Measurements from ENCODE around the gene PRRX1. TPM values are rescaled to one million over a fixed set of nuclear protein-coding genes. Genes with fewer than 3 reads are reported as not detected.

Gene PRRX1
- total RNA-seq, 1 experiment from 2014 or later = 1.1 TPM

DNA sequence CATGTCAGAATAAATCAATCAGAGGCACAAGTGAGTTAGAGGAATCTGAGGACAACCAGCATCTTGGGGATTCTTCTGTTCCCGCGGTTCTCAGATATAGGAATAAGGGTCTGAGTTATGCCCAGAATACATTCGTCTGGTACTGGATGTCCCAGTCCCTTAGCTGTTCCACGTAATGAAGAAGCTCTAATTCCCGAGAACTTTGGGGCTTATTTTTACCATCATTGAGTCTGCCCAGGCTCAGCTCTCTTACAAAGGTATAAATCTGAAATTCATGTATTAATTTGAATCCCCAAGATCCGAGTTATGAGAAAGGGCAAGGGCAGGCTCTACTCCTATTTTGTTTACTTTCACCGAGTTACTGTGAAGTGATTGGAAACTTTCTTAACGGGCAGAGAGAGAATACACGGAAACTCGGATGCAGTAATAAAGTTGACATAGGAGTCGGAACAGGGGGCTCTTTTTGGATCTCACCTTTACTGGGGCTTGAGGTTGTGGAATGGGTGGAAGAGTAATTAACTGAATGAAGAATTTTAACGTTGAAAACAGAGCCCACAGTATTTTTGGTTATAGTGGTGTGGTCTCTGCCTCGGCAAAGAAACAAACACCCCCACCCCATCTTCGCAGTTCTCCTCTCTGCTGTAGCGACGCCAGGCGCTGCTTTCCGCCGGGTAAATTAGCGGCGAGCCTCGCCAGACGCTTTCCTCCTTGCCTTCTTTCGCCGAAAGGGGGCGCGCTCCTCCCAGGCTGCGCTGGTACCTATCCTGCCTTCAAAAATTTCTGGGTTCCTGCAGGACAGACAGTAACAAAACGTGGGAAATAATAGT lies 7.1 kb downstream of the PRRX1 start:
- Histone ChIP-seq H3K27me3 (no peaks in the 10 kb centered on the region), H3K4me3 (no peak overlapping the region), H3K36me3 (no peaks in the 10 kb centered on the region), H3K9me3 (replicated peaks) (no peaks in the 10 kb centered on the region), H3K27ac (no peak overlapping the region), H3K4me1 (no peaks in the 10 kb centered on the region)
- no peak for DNase-seq

DNA sequence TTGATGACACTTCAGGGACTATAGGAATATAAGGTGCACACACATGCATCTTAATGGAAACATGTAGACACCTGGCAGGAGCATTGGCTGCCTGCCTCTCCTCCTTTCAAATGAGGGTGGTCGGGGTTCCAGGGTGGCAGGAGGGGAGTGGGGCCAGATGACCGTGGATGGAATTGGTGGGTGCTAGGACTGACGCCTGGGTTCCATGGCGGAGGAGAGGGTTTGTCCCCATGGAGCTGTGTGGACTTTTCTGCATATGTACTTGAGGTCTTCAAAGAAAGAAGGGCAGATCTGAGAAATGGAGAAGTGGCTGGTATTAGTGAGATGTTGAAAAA lies 7.7 kb downstream of the PRRX1 start:
- no peak overlapping the region for H3K27ac ChIP-seq
- no peaks in the 10 kb centered on the region for H3K9me3 ChIP-seq (replicated peaks)
- no peaks in the 10 kb centered on the region for H3K27me3 ChIP-seq
- no peaks in the 10 kb centered on the region for H3K36me3 ChIP-seq
- no peak for DNase-seq
- H3K4me1 ChIP-seq = no peaks in the 10 kb centered on the region
- H3K4me3 ChIP-seq = no peak overlapping the region

GRCh38 chr1:170672316-170672715 lies 8.4 kb downstream of the PRRX1 start:
- no peak for DNase-seq
- H3K36me3 ChIP-seq = no peaks in the 10 kb centered on the region

GRCh38 chr1:170674239-170674638 lies 10.3 kb downstream of the PRRX1 start:
- H3K36me3 ChIP-seq = no peaks in the 10 kb centered on the region
- DNase-seq = no peak
- no peaks in the 10 kb centered on the region for H3K27me3 ChIP-seq
- H3K27ac ChIP-seq = no peak overlapping the region
- H3K9me3 ChIP-seq (replicated peaks) = no peaks in the 10 kb centered on the region
- no peak overlapping the region for H3K4me3 ChIP-seq
- no peaks in the 10 kb centered on the region for H3K4me1 ChIP-seq

More at GRCh38 chr1:170672316-170672715, 8.4 kb downstream of the PRRX1 start:
- no peak overlapping the region for H3K4me3 ChIP-seq
- H3K9me3 ChIP-seq (replicated peaks) = no peaks in the 10 kb centered on the region
- no peaks in the 10 kb centered on the region for H3K4me1 ChIP-seq
- H3K27me3 ChIP-seq = no peaks in the 10 kb centered on the region
- no peak overlapping the region for H3K27ac ChIP-seq

- Histone ChIP-seq H3K4me3 (no peak overlapping the region), H3K27ac (no peak overlapping the region), H3K27me3 (no peaks in the 10 kb centered on the region), H3K4me1 (no peaks in the 10 kb centered on the region), H3K9me3 (replicated peaks) (no peaks in the 10 kb centered on the region), H3K36me3 (no peaks in the 10 kb centered on the region)
- DNase-seq = no peak
These were observed 11.1 kb downstream of the PRRX1 start for GRCh38 chr1:170674986-170675385.

- no peaks in the 10 kb centered on the region for H3K27me3 ChIP-seq
- H3K4me1 ChIP-seq = no peaks in the 10 kb centered on the region
- no peak overlapping the region for H3K27ac ChIP-seq
- H3K4me3 ChIP-seq = no peak overlapping the region
- DNase-seq = no peak
- no peaks in the 10 kb centered on the region for H3K36me3 ChIP-seq
- no peaks in the 10 kb centered on the region for H3K9me3 ChIP-seq (replicated peaks)
These were observed 11.9 kb downstream of the PRRX1 start for GRCh38 chr1:170675865-170676264.

DNA sequence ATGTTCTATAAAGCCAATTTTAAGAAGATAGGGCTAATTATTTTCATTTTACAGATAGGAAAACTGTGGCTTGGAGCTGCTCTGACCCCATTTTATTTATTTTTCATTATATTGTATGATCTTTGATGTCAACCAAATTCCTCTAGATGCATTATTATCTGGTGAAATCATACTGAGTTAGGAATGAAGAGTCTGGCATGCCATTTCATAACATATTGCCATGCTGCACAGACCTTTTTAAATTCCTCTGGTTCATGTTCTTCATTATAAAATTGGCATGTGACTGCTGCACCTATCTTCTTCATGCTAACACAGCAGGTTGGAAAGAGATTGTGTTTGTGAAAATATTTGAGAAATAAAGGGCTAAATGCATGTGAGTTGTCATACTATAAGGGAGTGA lies 12.7 kb downstream of the PRRX1 start:
- Histone ChIP-seq H3K4me1 (no peaks in the 10 kb centered on the region), H3K9me3 (replicated peaks) (no peaks in the 10 kb centered on the region), H3K27ac (no peak overlapping the region), H3K36me3 (no peaks in the 10 kb centered on the region), H3K27me3 (no peaks in the 10 kb centered on the region), H3K4me3 (no peak overlapping the region)
- DNase-seq = no peak

- Histone ChIP-seq H3K4me1 (no peaks in the 10 kb centered on the region), H3K4me3 (no peak overlapping the region), H3K27me3 (no peaks in the 10 kb centered on the region), H3K9me3 (replicated peaks) (no peaks in the 10 kb centered on the region), H3K36me3 (no peaks in the 10 kb centered on the region), H3K27ac (no peak overlapping the region)
- DNase-seq = no peak
These were observed 14.2 kb downstream of the PRRX1 start for GRCh38 chr1:170678027-170678600.

GRCh38 chr1:170680428-170680827 lies 16.5 kb downstream of the PRRX1 start:
- Histone ChIP-seq H3K4me1 (no peaks in the 10 kb centered on the region), H3K36me3 (no peaks in the 10 kb centered on the region), H3K27ac (no peak overlapping the region), H3K27me3 (no peaks in the 10 kb centered on the region), H3K4me3 (no peak overlapping the region), H3K9me3 (replicated peaks) (no peaks in the 10 kb centered on the region)
- no peak for DNase-seq

GRCh38 chr1:170682169-170682568 lies 18.2 kb downstream of the PRRX1 start:
- Histone ChIP-seq H3K36me3 (no peaks in the 10 kb centered on the region), H3K27ac (no peak overlapping the region), H3K4me3 (no peak overlapping the region), H3K27me3 (no peaks in the 10 kb centered on the region), H3K4me1 (no peaks in the 10 kb centered on the region), H3K9me3 (replicated peaks) (no peaks in the 10 kb centered on the region)
- no peak for DNase-seq

- H3K27ac ChIP-seq = no peak overlapping the region
- no peaks in the 10 kb centered on the region for H3K4me1 ChIP-seq
- no peak overlapping the region for H3K4me3 ChIP-seq
- H3K27me3 ChIP-seq = no peaks in the 10 kb centered on the region
- DNase-seq = no peak
- H3K9me3 ChIP-seq (replicated peaks) = no peaks in the 10 kb centered on the region
- H3K36me3 ChIP-seq = no peaks in the 10 kb centered on the region
These were observed 18.9 kb downstream of the PRRX1 start for GRCh38 chr1:170682809-170683208.

DNA sequence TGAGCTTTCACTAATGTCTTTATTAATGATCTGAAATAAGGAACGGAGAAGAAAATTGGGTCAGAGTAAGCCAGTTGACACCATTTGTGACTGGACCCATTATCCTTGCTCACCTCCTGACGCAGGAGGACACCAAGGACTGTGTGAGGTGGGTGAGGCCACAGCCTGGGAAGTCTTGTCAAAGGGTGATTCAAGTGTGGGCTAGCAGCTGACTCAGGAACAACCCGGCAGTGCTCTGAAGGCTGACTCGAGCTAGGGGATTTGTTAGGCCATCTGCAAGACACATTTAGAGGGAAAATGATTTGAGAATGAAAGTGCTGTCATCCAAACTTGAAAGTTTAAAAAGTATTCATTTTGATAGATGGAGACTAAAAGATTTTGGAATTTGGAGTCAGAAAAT lies 21.2 kb downstream of the PRRX1 start:
- DNase-seq = no peak
- Histone ChIP-seq H3K27me3 (no peaks in the 10 kb centered on the region), H3K9me3 (replicated peaks) (no peaks in the 10 kb centered on the region), H3K27ac (no peak overlapping the region), H3K4me3 (no peak overlapping the region), H3K4me1 (no peaks in the 10 kb centered on the region), H3K36me3 (no peaks in the 10 kb centered on the region)

DNA sequence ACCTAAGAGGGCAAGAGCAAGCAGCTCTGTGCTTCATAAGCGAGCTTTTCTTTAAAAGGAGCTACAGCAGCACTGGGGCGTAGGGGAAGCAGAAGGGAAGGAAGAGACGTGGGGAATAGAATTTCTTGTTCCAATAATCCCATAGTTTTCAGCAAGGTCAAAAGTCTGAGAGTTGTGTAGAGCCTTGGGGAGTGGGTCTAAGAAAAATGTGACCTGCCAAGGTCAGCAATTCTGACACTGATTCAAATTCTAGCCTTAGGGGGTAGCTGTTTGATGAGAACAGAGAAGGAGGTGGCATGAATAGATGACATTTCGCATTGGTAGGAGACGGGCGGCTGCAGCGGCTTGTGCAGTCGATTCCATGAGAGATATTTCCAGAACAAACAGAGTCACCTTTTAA lies 22.4 kb downstream of the PRRX1 start:
- DNase-seq = no peak
- Histone ChIP-seq H3K36me3 (no peaks in the 10 kb centered on the region), H3K27me3 (no peaks in the 10 kb centered on the region), H3K27ac (no peak overlapping the region), H3K4me3 (no peak overlapping the region), H3K4me1 (no peaks in the 10 kb centered on the region), H3K9me3 (replicated peaks) (no peaks in the 10 kb centered on the region)

- Histone ChIP-seq H3K9me3 (replicated peaks) (no peaks in the 10 kb centered on the region), H3K4me1 (no peaks in the 10 kb centered on the region), H3K4me3 (no peak overlapping the region), H3K36me3 (no peaks in the 10 kb centered on the region), H3K27me3 (no peaks in the 10 kb centered on the region), H3K27ac (no peak overlapping the region)
- DNase-seq = no peak
These were observed 23.7 kb downstream of the PRRX1 start for GRCh38 chr1:170687621-170688020.

DNA sequence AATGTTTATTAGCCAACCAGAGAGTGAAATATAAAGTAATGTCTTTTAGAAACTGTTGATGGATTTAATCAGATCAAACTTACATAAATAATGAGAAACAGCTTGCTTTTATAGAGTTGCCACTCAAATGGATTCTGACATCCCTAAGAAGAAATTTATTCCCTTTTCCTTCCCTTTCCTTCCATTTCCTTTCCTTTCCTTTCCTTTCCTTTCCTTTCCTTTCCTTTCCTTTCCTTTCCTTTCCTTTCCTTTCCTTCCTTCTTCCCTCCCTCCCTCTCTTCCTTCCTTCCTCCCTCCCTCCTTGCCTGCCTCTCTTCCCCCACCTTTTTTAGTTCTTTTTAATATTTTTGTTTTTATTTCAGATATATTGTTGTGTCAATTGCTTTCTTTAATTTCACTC lies 27.3 kb downstream of the PRRX1 start:
- no peak for DNase-seq
- no peak overlapping the region for H3K4me3 ChIP-seq
- no peaks in the 10 kb centered on the region for H3K36me3 ChIP-seq
- H3K9me3 ChIP-seq (replicated peaks) = no peaks in the 10 kb centered on the region
- no peaks in the 10 kb centered on the region for H3K27me3 ChIP-seq
- H3K27ac ChIP-seq = no peak overlapping the region
- peaks cover 13% of the 10 kb centered on the region for H3K4me1 ChIP-seq
